GM13976 (cell line): ENCODE results near the gene CENPV.

Experiments used
- DNase-seq: peaks from one replicate; pipeline ENCODE4 v3.0.0; 2012; ENCODE audit warnings: low spot score
- in situ Hi-C: fragments of 300-500 bp; cut with MboI; formaldehyde crosslinking; loops from one replicate; pipeline ENCODE4 v1.12.0; 2022; ENCODE audit warnings: low sequenced_read_pairs, mixed read lengths, inconsistent platforms; ENCODE audit not compliant: unreplicated experiment
- TF ChIP-seq, protein P1 (sequence below): IDR thresholded peaks from 2 replicates; pipeline ENCODE4 v1.5.1; 2012; ENCODE audit warnings: borderline replicate concordance, mild to moderate bottlenecking; ENCODE audit not compliant: insufficient read depth; ENCODE audit errors: extremely low read depth, missing control alignments, control extremely low read depth

Gene CENPV

GRCh38 chr17:16293931-16294330, 59.3 kb downstream of the CENPV start:
- in situ Hi-C loops, result loop anchor here (10.0 kb wide), 1 partner anchor 59 kb away; no protein-coding TSS in a partner anchor
- TF ChIP-seq, protein P1, sequence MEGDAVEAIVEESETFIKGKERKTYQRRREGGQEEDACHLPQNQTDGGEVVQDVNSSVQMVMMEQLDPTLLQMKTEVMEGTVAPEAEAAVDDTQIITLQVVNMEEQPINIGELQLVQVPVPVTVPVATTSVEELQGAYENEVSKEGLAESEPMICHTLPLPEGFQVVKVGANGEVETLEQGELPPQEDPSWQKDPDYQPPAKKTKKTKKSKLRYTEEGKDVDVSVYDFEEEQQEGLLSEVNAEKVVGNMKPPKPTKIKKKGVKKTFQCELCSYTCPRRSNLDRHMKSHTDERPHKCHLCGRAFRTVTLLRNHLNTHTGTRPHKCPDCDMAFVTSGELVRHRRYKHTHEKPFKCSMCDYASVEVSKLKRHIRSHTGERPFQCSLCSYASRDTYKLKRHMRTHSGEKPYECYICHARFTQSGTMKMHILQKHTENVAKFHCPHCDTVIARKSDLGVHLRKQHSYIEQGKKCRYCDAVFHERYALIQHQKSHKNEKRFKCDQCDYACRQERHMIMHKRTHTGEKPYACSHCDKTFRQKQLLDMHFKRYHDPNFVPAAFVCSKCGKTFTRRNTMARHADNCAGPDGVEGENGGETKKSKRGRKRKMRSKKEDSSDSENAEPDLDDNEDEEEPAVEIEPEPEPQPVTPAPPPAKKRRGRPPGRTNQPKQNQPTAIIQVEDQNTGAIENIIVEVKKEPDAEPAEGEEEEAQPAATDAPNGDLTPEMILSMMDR, result no peak
- no peak for DNase-seq
